ENCODE results near the gene F12. TPM values are rescaled to one million over a fixed set of nuclear protein-coding genes. Genes with fewer than 3 reads are reported as not detected.

The F12 gene
- polyA plus RNA-seq, 3 donors = 1.4 to 5.5 (median 1.5) TPM

GRCh38 chr5:177362610-177363507, 46.5 kb downstream of the F12 start:
- intact Hi-C loops (cut with micrococcal nuclease) = no loop called here
- Mint-ChIP-seq H3K4me3 (peak overlapping the region; percentile 76 to 87), H3K27ac (peak overlapping the region in 6 of 7 donors; percentile 64 to 91 (median 86)), H3K9me3 (peaks cover 0 to 2% (median 0%) of the 10 kb centered on the region in 7 donors), H3K27me3 (ENCODE audit: low read depth in 3 of 3) (peaks cover 0 to 3% (median 2%) of the 10 kb centered on the region in 3 donors), H3K36me3 (peaks cover 31 to 53% of the 10 kb centered on the region in 2 donors), H3K4me1 (peaks cover 70% of the 10 kb centered on the region)
- peaks cover 83% of the 10 kb centered on the region for H3K79me2 ChIP-seq (ENCODE audit: insufficient read depth, low read length)
- no peak for TF ChIP-seq CTCF (IDR thresholded peaks at IDR 0.05)
- peaks cover 96% of the 10 kb centered on the region for H4K20me1 ChIP-seq (ENCODE audit: insufficient read depth, low read length)
- 5% methylated on average over 51 of the region's 59 CpGs for WGBS (ENCODE audit: insufficient coverage)
- DNase-seq = peak in 2 of 3 donors; percentile 49 to 63
- peaks cover 29 to 42% of the 10 kb centered on the region in 2 donors for H3K36me3 ChIP-seq (replicated peaks in 1 of 2; ENCODE audit: control insufficient read depth in 1 of 2, insufficient read depth in 2 of 2, low read length in 2 of 2)
- H2AFZ ChIP-seq (ENCODE audit: insufficient read depth, low read depth, low read length, poor library complexity, severe bottlenecking) = peak overlapping the region; percentile 37
- H3K4me1 ChIP-seq (ENCODE audit: control insufficient read depth in 1 of 2, insufficient read depth in 2 of 2, low read length in 2 of 2) = peaks cover 63 to 75% of the 10 kb centered on the region in 2 donors
- peak overlapping the region; percentile 81 for H3K4me2 ChIP-seq (replicated peaks; ENCODE audit: extremely low read depth, low read length, poor library complexity, severe bottlenecking)
- no peaks in the 10 kb centered on the region for H3K27me3 ChIP-seq (ENCODE audit: control insufficient read depth in 2 of 2, insufficient read depth in 2 of 2, low read length in 2 of 2)
- H3K9me3 ChIP-seq (replicated peaks in 1 of 2; ENCODE audit: control insufficient read depth in 1 of 2, insufficient read depth in 1 of 2, low read length in 2 of 2) = no peaks in the 10 kb centered on the region
- peak overlapping the region; percentile 22 to 86 for H3K27ac ChIP-seq (ENCODE audit: low read depth in 1 of 2, low read length in 2 of 2)
- peak overlapping the region; percentile 29 to 76 (median 43) for H3K4me3 ChIP-seq (replicated peaks in 1 of 3; ENCODE audit: low read depth in 2 of 3, low read length in 3 of 3)
- peak overlapping the region; percentile 55 for H3K9ac ChIP-seq (ENCODE audit: insufficient read depth, low read length, poor library complexity, severe bottlenecking)

- peaks cover 85% of the 10 kb centered on the region for H3K79me2 ChIP-seq (ENCODE audit: insufficient read depth, low read length)
These were observed 47.1 kb downstream of the F12 start for GRCh38 chr5:177362292-177362609.

More at GRCh38 chr5:177362292-177362609, 47.1 kb downstream of the F12 start:
- Histone ChIP-seq H3K9ac (ENCODE audit: insufficient read depth, low read length, poor library complexity, severe bottlenecking) (peak overlapping the region; percentile 55), H3K4me3 (replicated peaks in 1 of 3; ENCODE audit: low read depth in 2 of 3, low read length in 3 of 3) (peak overlapping the region; percentile 1 to 76 (median 43)), H3K36me3 (replicated peaks in 1 of 2; ENCODE audit: control insufficient read depth in 1 of 2, insufficient read depth in 2 of 2, low read length in 2 of 2) (peaks cover 23 to 36% of the 10 kb centered on the region in 2 donors), H3K4me1 (ENCODE audit: control insufficient read depth in 1 of 2, insufficient read depth in 2 of 2, low read length in 2 of 2) (peaks cover 67 to 81% of the 10 kb centered on the region in 2 donors), H3K27me3 (ENCODE audit: control insufficient read depth in 2 of 2, insufficient read depth in 2 of 2, low read length in 2 of 2) (no peaks in the 10 kb centered on the region), H4K20me1 (ENCODE audit: insufficient read depth, low read length) (peaks cover 90% of the 10 kb centered on the region), H3K27ac (ENCODE audit: low read depth in 1 of 2, low read length in 2 of 2) (peak overlapping the region; percentile 67 to 86), H3K9me3 (replicated peaks in 1 of 2; ENCODE audit: control insufficient read depth in 1 of 2, insufficient read depth in 1 of 2, low read length in 2 of 2) (no peaks in the 10 kb centered on the region), H2AFZ (ENCODE audit: insufficient read depth, low read depth, low read length, poor library complexity, severe bottlenecking) (no peak overlapping the region), H3K4me2 (replicated peaks; ENCODE audit: extremely low read depth, low read length, poor library complexity, severe bottlenecking) (peak overlapping the region; percentile 81)
- 61% methylated on average over 6 of the region's 8 CpGs for WGBS (ENCODE audit: insufficient coverage)
- peaks cover 0 to 2% (median 0%) of the 10 kb centered on the region in 7 donors for H3K9me3 Mint-ChIP-seq
- no peak for TF ChIP-seq CTCF (IDR thresholded peaks at IDR 0.05)
- DNase-seq = no peak
- peaks cover 25 to 47% of the 10 kb centered on the region in 2 donors for H3K36me3 Mint-ChIP-seq
- peaks cover 0 to 5% (median 2%) of the 10 kb centered on the region in 3 donors for H3K27me3 Mint-ChIP-seq (ENCODE audit: low read depth in 3 of 3)
- H3K27ac Mint-ChIP-seq = peak overlapping the region; percentile 82 to 94 (median 89)
- peaks cover 75% of the 10 kb centered on the region for H3K4me1 Mint-ChIP-seq
- H3K4me3 Mint-ChIP-seq = peak overlapping the region; percentile 76 to 87
- intact Hi-C loops (cut with micrococcal nuclease) = no loop called here
